Stimulated activated CD8-positive, alpha-beta memory T cell treated with anti-CD3 and anti-CD28 coated beads, Interleukin-4, amount 100 ng/mL, for 1 hour (primary cell): ENCODE measurements around the gene TNS4.
"Not testable (repeated sequence)": the region's sequence is repeated elsewhere in the genome, so short reads cannot be mapped to it uniquely, and the experiment has no call there.

Source experiments
- DNase-seq, 2 donors: peaks; one replicate each; pipeline ENCODE4 v3.0.0-alpha.2; 2020; ENCODE audit warnings: low read depth in 2 of 2, low spot score in 1 of 2

Gene TNS4

GRCh38 chr17:40501499-40501911, at the start of gene TNS4:
TNS4 (minus strand) TSS chr17:40501623; CDS start chr17:40496425, 5,198 bp downstream.
- DNase-seq, result no peak

- no peak for DNase-seq
These were observed 49.2 kb upstream of the TNS4 start for GRCh38 chr17:40550608-40551007.

- DNase-seq, result no peak
These were observed 47.7 kb upstream of the TNS4 start for GRCh38 chr17:40548982-40549685.

GRCh38 chr17:40548491-40548981, 47.1 kb upstream of the TNS4 start:
- no peak for DNase-seq

GRCh38 chr17:40547785-40548478, 46.5 kb upstream of the TNS4 start:
- no peak for DNase-seq

- peak in 1 of 2 donors; percentile 39 for DNase-seq
These were observed 45.8 kb upstream of the TNS4 start for GRCh38 chr17:40547079-40547784.

- not testable (repeated sequence) for DNase-seq
These were observed 45.1 kb upstream of the TNS4 start for GRCh38 chr17:40546497-40546896.

- no peak for DNase-seq
These were observed 44.2 kb upstream of the TNS4 start for GRCh38 chr17:40545660-40546059.

GRCh38 chr17:40542558-40543411, 41.4 kb upstream of the TNS4 start:
- DNase-seq, result no peak

GRCh38 chr17:40541873-40542557, 40.6 kb upstream of the TNS4 start:
- no peak for DNase-seq

GRCh38 chr17:40541060-40541872, 39.8 kb upstream of the TNS4 start:
- DNase-seq, result peak in 1 of 2 donors; percentile 42

GRCh38 chr17:40540448-40540847, 39.0 kb upstream of the TNS4 start:
- no peak for DNase-seq

- no peak for DNase-seq
These were observed 38.4 kb upstream of the TNS4 start for GRCh38 chr17:40539711-40540411.

GRCh38 chr17:40538936-40539705, 37.7 kb upstream of the TNS4 start:
- DNase-seq, result no peak

GRCh38 chr17:40538019-40538935, 36.9 kb upstream of the TNS4 start:
- no peak for DNase-seq

- DNase-seq, result no peak
These were observed 35.1 kb upstream of the TNS4 start for GRCh38 chr17:40536295-40537171.
